Prostate gland (tissue), 2 donors: ENCODE data around the gene FCRLB. TPM values are rescaled to one million over a fixed set of nuclear protein-coding genes. Genes with fewer than 3 reads are reported as not detected.

ENCODE experiments used
- DNase-seq: peaks from one replicate; pipeline ENCODE4 v3.0.0-alpha.2; 2019; ENCODE audit warnings: low spot score
- H3K27ac ChIP-seq, 2 donors: fragments of 200-600 bp; sonication (generic); 2 replicates each; pipeline ENCODE4 v1.5.1; 2017 to 2019
- H3K27me3 ChIP-seq: fragments of 200-600 bp; sonication (generic); replicated peaks from 2 replicates; pipeline ENCODE4 v1.5.1; 2019; ENCODE audit not compliant: insufficient read depth
- H3K36me3 ChIP-seq, 2 donors: fragments of 200-600 bp; sonication (generic); 1 replicate in 1 of 2; 2 replicates in 1 of 2; pipeline versions ENCODE4 v1.5.1 to v1.8.1; 2017 to 2019
- H3K4me1 ChIP-seq: fragments of 200-600 bp; sonication (generic); replicated peaks from 2 replicates; pipeline ENCODE4 v1.5.1; 2019
- H3K4me3 ChIP-seq, 2 donors: fragments of 200-600 bp; sonication (generic); 2 replicates each; pipeline ENCODE4 v1.5.1; 2017 to 2019
- H3K9me3 ChIP-seq: fragments of 200-600 bp; sonication (generic); 2 replicates; pipeline ENCODE4 v1.5.1; 2017
- CTCF ChIP-seq, 4 experiments: fragments of 200-600 bp in 2 of 4; fragments of 450-650 bp in 2 of 4; sonication (generic) in 2 of 4; IDR thresholded peaks; 1 replicate in 3 of 4; 2 replicates in 1 of 4; pipeline ENCODE4 v1.5.1; 2016 to 2019; ENCODE audit warnings: antibody characterized with exemption in 4 of 4, mild to moderate bottlenecking in 2 of 4, moderate library complexity in 2 of 4
- POLR2A ChIP-seq: fragments of 450-650 bp; IDR thresholded peaks from one replicate; pipeline ENCODE4 v1.6.1; 2016; ENCODE audit warnings: antibody characterized with exemption, mild to moderate bottlenecking
- POLR2AphosphoS5 ChIP-seq: sonication (generic); formaldehyde crosslinking; IDR thresholded peaks from one replicate; pipeline ENCODE4 v1.6.1; 2017; ENCODE audit warnings: antibody characterized with exemption
- WGBS: methylation state at CpG from one replicate; pipeline ENCODE4 v1.1.5; 2018; 5-methylcytosine and 5-hydroxymethylcytosine counted together
- intact Hi-C: fragments of 100-400 bp; cut with DNase I; formaldehyde crosslinking; loops from one replicate; pipeline ENCODE4 v1.14.2; 2022
- total RNA-seq, 2 donors: library from RNA; depleted of rRNA; stranded (reverse); fragments of >200 nt; gene quantifications; one replicate each; pipeline ENCODE4 v1.1.0, GENCODE V29; 2016

Gene FCRLB
- total RNA-seq, 2 donors from 2014 or later: 0.36 to 2.3 TPM

GRCh38 chr1:161736335-161736969 is 15.1 kb downstream of the FCRLB start:
- WGBS: 60% methylated on average over 4 of the region's 4 CpGs
- TF ChIP-seq POLR2A (no peak), CTCF (IDR thresholded peaks at IDR 0.05) (no peak), POLR2AphosphoS5 (no peak)
- no peak for DNase-seq
- H3K9me3 ChIP-seq: no peaks in the 10 kb centered on the region
- H3K27ac ChIP-seq: no peak overlapping the region
- no peaks in the 10 kb centered on the region for H3K27me3 ChIP-seq
- H3K4me1 ChIP-seq: no peaks in the 10 kb centered on the region
- intact Hi-C loops: no loop called here
- H3K4me3 ChIP-seq: no peak overlapping the region
- H3K36me3 ChIP-seq: no peaks in the 10 kb centered on the region

DNA sequence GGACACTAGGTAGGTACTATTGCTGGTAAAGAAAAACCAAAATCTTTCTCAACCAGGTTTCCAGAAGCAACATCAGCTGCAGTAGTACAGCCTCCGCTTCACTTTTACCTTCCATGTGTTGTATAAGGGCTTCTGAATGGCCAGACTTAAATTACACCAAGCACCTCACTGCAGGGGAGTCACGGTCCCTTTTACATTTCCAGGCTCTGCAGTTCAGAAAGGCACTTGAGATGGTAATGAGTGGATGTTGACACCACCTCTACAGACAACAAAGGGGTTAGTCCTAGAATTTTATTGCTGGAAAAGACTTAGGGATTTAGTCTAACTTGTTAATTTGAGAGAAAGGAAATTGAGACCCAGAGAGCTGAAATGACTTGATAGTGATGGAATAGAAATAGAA is 16.3 kb downstream of the FCRLB start:
- Histone ChIP-seq H3K27ac (no peak overlapping the region), H3K9me3 (no peaks in the 10 kb centered on the region), H3K36me3 (no peaks in the 10 kb centered on the region), H3K27me3 (no peaks in the 10 kb centered on the region), H3K4me1 (no peaks in the 10 kb centered on the region), H3K4me3 (no peak overlapping the region)
- no peak for TF ChIP-seq POLR2A
- no peak for TF ChIP-seq POLR2AphosphoS5
- TF ChIP-seq CTCF (IDR thresholded peaks at IDR 0.05): no peak
- 47% methylated on average over 2 of the region's 2 CpGs for WGBS
- intact Hi-C loops: no loop called here
- no peak for DNase-seq

- H3K36me3 ChIP-seq: no peaks in the 10 kb centered on the region
- H3K9me3 ChIP-seq: no peaks in the 10 kb centered on the region
- TF ChIP-seq POLR2A: no peak
- TF ChIP-seq CTCF (IDR thresholded peaks at IDR 0.05): peak in 2 of 4 experiments; percentile 23 to 24
- TF ChIP-seq POLR2AphosphoS5: no peak
- no peaks in the 10 kb centered on the region for H3K27me3 ChIP-seq
- H3K4me1 ChIP-seq: no peaks in the 10 kb centered on the region
- no peak for DNase-seq
- H3K4me3 ChIP-seq: no peak overlapping the region
- intact Hi-C loops: no loop called here
- H3K27ac ChIP-seq: no peak overlapping the region
- WGBS: 74% methylated on average over 4 of the region's 4 CpGs
Measured at GRCh38 chr1:161738627-161739287, 17.4 kb downstream of the FCRLB start.

GRCh38 chr1:161739865-161740566 is 18.7 kb downstream of the FCRLB start:
- no peak for TF ChIP-seq CTCF (IDR thresholded peaks at IDR 0.05)
- no peak for TF ChIP-seq POLR2A
- no peak for TF ChIP-seq POLR2AphosphoS5
- DNase-seq: no peak
- 65% methylated on average over 8 of the region's 8 CpGs for WGBS
- H3K27me3 ChIP-seq: no peaks in the 10 kb centered on the region
- intact Hi-C loops: no loop called here
- no peak overlapping the region for H3K4me3 ChIP-seq
- no peaks in the 10 kb centered on the region for H3K9me3 ChIP-seq
- no peaks in the 10 kb centered on the region for H3K4me1 ChIP-seq
- no peaks in the 10 kb centered on the region for H3K36me3 ChIP-seq
- H3K27ac ChIP-seq: no peak overlapping the region
